Measurements from ENCODE around the gene TSC22D1.

- TF ChIP-seq EZH2 (IDR thresholded peaks at IDR 0.05), result no peak
- TF ChIP-seq POLR2AphosphoS5 (IDR thresholded peaks at IDR 0.05; ENCODE audit: borderline replicate concordance, low read depth, low read length), result no peak
- no peak for TF ChIP-seq FOXP2 (optimal IDR thresholded peaks at IDR 0.05; ENCODE audit: control extremely low read depth, extremely low read length, insufficient read depth)
Observed at GRCh38 chr13:44440046-44440608, 136.0 kb downstream of the TSC22D1 start.
